ENCODE data around the gene SCLT1.

Gene SCLT1

GRCh38 chr4:128961405-128961804 lies 131.9 kb downstream of the SCLT1 start:
- FAIRE-seq (no peak), DNase-seq (ENCODE audit: low spot score) (no peak)

- FAIRE-seq = no peak
Measured at GRCh38 chr4:128958194-128958593, 135.1 kb downstream of the SCLT1 start.

GRCh38 chr4:128957459-128957858 lies 135.9 kb downstream of the SCLT1 start:
- DNase-seq (ENCODE audit: low spot score) = no peak
- no peak for FAIRE-seq

More at GRCh38 chr4:128958194-128958593, 135.1 kb downstream of the SCLT1 start:
- DNase-seq (ENCODE audit: low spot score) = no peak

GRCh38 chr4:128955751-128956150 lies 137.6 kb downstream of the SCLT1 start:
- FAIRE-seq = no peak
- DNase-seq (ENCODE audit: low spot score) = no peak

- FAIRE-seq (no peak), DNase-seq (ENCODE audit: low spot score) (no peak)
Measured at GRCh38 chr4:128954941-128955340, 138.4 kb downstream of the SCLT1 start.

GRCh38 chr4:128951316-128951715 lies 142.0 kb downstream of the SCLT1 start:
- DNase-seq (ENCODE audit: low spot score) (no peak), FAIRE-seq (no peak)

- FAIRE-seq = no peak
- no peak for DNase-seq (ENCODE audit: low spot score)
Measured at GRCh38 chr4:128950796-128951195, 142.5 kb downstream of the SCLT1 start.

- no peak for FAIRE-seq
- DNase-seq (ENCODE audit: low spot score) = no peak
Measured at GRCh38 chr4:128946916-128947315, 146.4 kb downstream of the SCLT1 start.

GRCh38 chr4:128942607-128943006 lies 150.7 kb downstream of the SCLT1 start:
- FAIRE-seq (no peak), DNase-seq (ENCODE audit: low spot score) (no peak)

- FAIRE-seq = no peak
Measured at GRCh38 chr4:128940971-128941370, 152.4 kb downstream of the SCLT1 start.

GRCh38 chr4:128930051-128930450 lies 163.3 kb downstream of the SCLT1 start:
- DNase-seq (ENCODE audit: low spot score) (no peak), FAIRE-seq (no peak)

More at GRCh38 chr4:128940971-128941370, 152.4 kb downstream of the SCLT1 start:
- DNase-seq (ENCODE audit: low spot score) = no peak

- FAIRE-seq (no peak), DNase-seq (ENCODE audit: low spot score) (no peak)
Measured at GRCh38 chr4:128924951-128925350, 168.4 kb downstream of the SCLT1 start.

- DNase-seq (ENCODE audit: low spot score) = no peak
- no peak for FAIRE-seq
Measured at GRCh38 chr4:128921954-128922353, 171.4 kb downstream of the SCLT1 start.

GRCh38 chr4:128917781-128918180 lies 175.6 kb downstream of the SCLT1 start:
- DNase-seq (ENCODE audit: low spot score) (no peak), FAIRE-seq (no peak)

GRCh38 chr4:128916832-128917231 lies 176.5 kb downstream of the SCLT1 start:
- DNase-seq (ENCODE audit: low spot score) (no peak), FAIRE-seq (no peak)

GRCh38 chr4:128915544-128915943 lies 177.8 kb downstream of the SCLT1 start:
- FAIRE-seq = no peak
- no peak for DNase-seq (ENCODE audit: low spot score)

- FAIRE-seq (no peak), DNase-seq (ENCODE audit: low spot score) (no peak)
Measured at GRCh38 chr4:128913228-128913627, 180.1 kb downstream of the SCLT1 start.

- FAIRE-seq (no peak), DNase-seq (ENCODE audit: low spot score) (no peak)
Measured at GRCh38 chr4:128908735-128909134, 184.6 kb downstream of the SCLT1 start.

- DNase-seq (ENCODE audit: low spot score) = no peak
- FAIRE-seq = no peak
Measured at GRCh38 chr4:128907981-128908380, 185.4 kb downstream of the SCLT1 start.

- DNase-seq (ENCODE audit: low spot score) (no peak), FAIRE-seq (no peak)
Measured at GRCh38 chr4:128906581-128906980, 186.8 kb downstream of the SCLT1 start.

GRCh38 chr4:128904821-128905220 lies 188.5 kb downstream of the SCLT1 start:
- FAIRE-seq = no peak
- no peak for DNase-seq (ENCODE audit: low spot score)

GRCh38 chr4:128880662-128881061 lies 212.7 kb downstream of the SCLT1 start:
- no peak for FAIRE-seq
- DNase-seq (ENCODE audit: low spot score) = no peak

- FAIRE-seq (no peak), DNase-seq (ENCODE audit: low spot score) (no peak)
Measured at GRCh38 chr4:128879971-128880370, 213.4 kb downstream of the SCLT1 start.

GRCh38 chr4:128879283-128879682 lies 214.1 kb downstream of the SCLT1 start:
- DNase-seq (ENCODE audit: low spot score) (no peak), FAIRE-seq (no peak)

All from RCC 7860 (cell line).